Suprapubic skin (tissue), 4 donors: ENCODE measurements around the gene JAZF1. TPM values are rescaled to one million over a fixed set of nuclear protein-coding genes. Genes with fewer than 3 reads are reported as not detected.

Experiments
- DNase-seq, 2 donors: peaks; one replicate each; pipeline ENCODE4 v3.0.0-alpha.2; 2019; ENCODE audit warnings: low spot score in 2 of 2
- H3K27ac ChIP-seq: fragments of 200-600 bp; sonication (generic); one replicate; pipeline ENCODE4 v1.5.1; 2019
- H3K27me3 ChIP-seq: fragments of 200-600 bp; sonication (generic); one replicate; pipeline ENCODE4 v1.5.1; 2019
- H3K36me3 ChIP-seq: fragments of 200-600 bp; sonication (generic); one replicate; pipeline ENCODE4 v1.5.1; 2019
- H3K4me1 ChIP-seq: fragments of 200-600 bp; sonication (generic); one replicate; pipeline ENCODE4 v1.5.1; 2019
- H3K4me3 ChIP-seq: fragments of 200-600 bp; sonication (generic); one replicate; pipeline ENCODE4 v1.5.1; 2019; ENCODE audit warnings: mild to moderate bottlenecking
- H3K9me3 ChIP-seq: fragments of 200-600 bp; sonication (generic); one replicate; pipeline ENCODE4 v1.5.1; 2019
- EP300 ChIP-seq: sonication (generic); formaldehyde crosslinking; IDR thresholded peaks from one replicate; pipeline ENCODE4 v1.6.1; 2017; ENCODE audit warnings: antibody characterized with exemption
- POLR2A ChIP-seq, 2 donors: fragments of 450-650 bp; IDR thresholded peaks; one replicate each; pipeline ENCODE4 v1.6.1; 2017; ENCODE audit warnings: antibody characterized with exemption in 2 of 2, mild to moderate bottlenecking in 2 of 2, moderate library complexity in 2 of 2
- POLR2AphosphoS5 ChIP-seq, 3 donors: sonication (generic); formaldehyde crosslinking; IDR thresholded peaks; one replicate each; pipeline ENCODE4 v1.6.1; 2017; ENCODE audit warnings: antibody characterized with exemption in 3 of 3
- WGBS: methylation state at CpG from one replicate; pipeline ENCODE4 v1.1.5; 2018; 5-methylcytosine and 5-hydroxymethylcytosine counted together
- total RNA-seq, 4 donors: library from RNA; depleted of rRNA; stranded (reverse); fragments of >200 nt; gene quantifications; one replicate each; pipeline ENCODE4 v1.1.0, GENCODE V29; 2016
- TF ChIP-seq, protein P1 (sequence below), 2 donors: fragments of 200-600 bp in 1 of 2; fragments of 450-650 bp in 1 of 2; sonication (generic) in 1 of 2; IDR thresholded peaks; one replicate each; pipeline ENCODE4 v1.5.1; 2016 to 2019; ENCODE audit warnings: antibody characterized with exemption in 2 of 2, mild to moderate bottlenecking in 1 of 2, moderate library complexity in 1 of 2

Gene JAZF1
- total RNA-seq, 4 donors from 2014 or later = 5.0 to 8.4 (median 7.4) TPM

DNA sequence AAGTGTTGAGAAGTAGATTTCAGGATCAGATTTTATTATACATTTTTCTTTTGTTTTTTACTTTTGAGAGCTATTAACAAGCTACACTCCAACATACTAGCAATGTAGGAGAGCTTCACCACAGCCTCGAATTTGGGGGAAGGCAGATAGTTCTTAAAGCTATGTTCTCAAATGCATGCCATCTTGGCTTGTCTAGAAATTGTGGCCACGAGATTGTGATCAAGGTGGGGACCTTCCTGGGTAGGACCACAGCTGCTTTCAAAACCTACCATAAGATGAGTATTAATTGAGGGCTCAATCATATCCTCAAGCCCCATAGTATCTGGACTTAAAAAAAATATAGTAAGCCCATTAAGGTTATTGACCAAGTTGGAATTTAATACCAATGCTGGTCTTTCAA, 27.9 kb upstream of the JAZF1 start:
- no peaks in the 10 kb centered on the region for H3K9me3 ChIP-seq
- TF ChIP-seq POLR2A (IDR thresholded peaks at IDR 0.05) = no peak
- no peaks in the 10 kb centered on the region for H3K4me1 ChIP-seq
- no peak overlapping the region for H3K4me3 ChIP-seq
- whole genome bisulfite sequencing = 76% methylated on average over 2 of the region's 2 CpGs
- H3K27ac ChIP-seq = no peak overlapping the region
- no peaks in the 10 kb centered on the region for H3K36me3 ChIP-seq
- H3K27me3 ChIP-seq = no peaks in the 10 kb centered on the region
- DNase-seq = no peak

DNA sequence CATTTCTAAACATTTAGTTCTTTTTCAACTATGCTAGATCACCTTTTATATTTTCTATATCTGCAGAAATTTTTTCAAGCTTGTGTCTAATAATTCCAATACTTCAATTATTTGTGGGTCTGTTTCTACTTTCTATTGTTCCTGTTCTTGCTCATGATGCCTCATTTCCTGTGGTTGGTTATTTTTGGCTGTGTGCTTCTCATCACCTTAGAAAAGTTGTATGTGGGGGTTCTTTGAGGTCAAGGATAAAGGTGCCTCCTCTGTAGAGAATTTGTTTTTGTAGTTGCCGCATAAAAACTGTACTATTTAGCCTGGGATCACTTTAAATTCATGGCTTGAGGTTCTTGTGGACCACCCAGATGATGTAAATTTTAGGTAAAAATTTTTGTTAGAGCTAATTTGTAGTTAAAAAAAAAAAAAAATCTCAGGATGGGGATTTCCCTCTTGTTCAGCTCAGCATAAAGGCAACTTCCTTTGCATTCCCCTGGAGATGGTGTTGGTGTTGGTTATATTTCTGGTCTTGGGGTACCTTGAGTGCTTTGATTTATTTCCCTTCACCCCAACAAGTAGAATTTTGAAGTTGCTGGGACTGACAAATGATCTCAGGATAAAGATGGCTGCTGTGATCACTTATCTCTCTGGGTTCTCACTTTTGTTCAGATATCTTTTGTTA, 27.0 kb upstream of the JAZF1 start:
- Histone ChIP-seq H3K9me3 (no peaks in the 10 kb centered on the region), H3K4me1 (no peaks in the 10 kb centered on the region), H3K4me3 (no peak overlapping the region), H3K27me3 (no peaks in the 10 kb centered on the region), H3K27ac (no peak overlapping the region), H3K36me3 (no peaks in the 10 kb centered on the region)
- no peak for TF ChIP-seq POLR2AphosphoS5 (IDR thresholded peaks at IDR 0.05)
- TF ChIP-seq, protein P1, sequence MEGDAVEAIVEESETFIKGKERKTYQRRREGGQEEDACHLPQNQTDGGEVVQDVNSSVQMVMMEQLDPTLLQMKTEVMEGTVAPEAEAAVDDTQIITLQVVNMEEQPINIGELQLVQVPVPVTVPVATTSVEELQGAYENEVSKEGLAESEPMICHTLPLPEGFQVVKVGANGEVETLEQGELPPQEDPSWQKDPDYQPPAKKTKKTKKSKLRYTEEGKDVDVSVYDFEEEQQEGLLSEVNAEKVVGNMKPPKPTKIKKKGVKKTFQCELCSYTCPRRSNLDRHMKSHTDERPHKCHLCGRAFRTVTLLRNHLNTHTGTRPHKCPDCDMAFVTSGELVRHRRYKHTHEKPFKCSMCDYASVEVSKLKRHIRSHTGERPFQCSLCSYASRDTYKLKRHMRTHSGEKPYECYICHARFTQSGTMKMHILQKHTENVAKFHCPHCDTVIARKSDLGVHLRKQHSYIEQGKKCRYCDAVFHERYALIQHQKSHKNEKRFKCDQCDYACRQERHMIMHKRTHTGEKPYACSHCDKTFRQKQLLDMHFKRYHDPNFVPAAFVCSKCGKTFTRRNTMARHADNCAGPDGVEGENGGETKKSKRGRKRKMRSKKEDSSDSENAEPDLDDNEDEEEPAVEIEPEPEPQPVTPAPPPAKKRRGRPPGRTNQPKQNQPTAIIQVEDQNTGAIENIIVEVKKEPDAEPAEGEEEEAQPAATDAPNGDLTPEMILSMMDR (IDR thresholded peaks at IDR 0.05) = no peak
- no peak for TF ChIP-seq EP300
- TF ChIP-seq POLR2A (IDR thresholded peaks at IDR 0.05) = no peak
- WGBS = 70% methylated on average over 1 of the region's 1 CpG
- DNase-seq = no peak

DNA sequence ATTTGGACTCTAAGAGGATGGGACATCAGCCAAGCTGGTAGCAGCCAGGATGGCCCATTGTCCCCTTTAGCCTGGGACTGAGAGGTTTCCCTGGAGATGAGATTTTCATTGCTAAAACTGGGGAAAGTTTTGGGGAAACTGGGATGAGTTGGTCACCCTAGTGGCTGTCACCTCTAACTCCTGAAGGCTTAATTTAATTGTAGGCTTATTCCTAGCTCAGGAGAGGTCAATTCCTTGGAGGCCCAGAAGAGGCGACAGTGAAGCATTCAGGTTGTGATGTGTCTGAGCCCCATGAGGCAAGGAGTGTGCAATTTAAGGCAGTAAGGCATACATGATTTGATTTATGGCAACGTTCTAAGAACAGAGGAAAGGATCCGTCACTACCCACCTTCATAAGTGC, 24.9 kb upstream of the JAZF1 start:
- TF ChIP-seq EP300 (no peak), POLR2AphosphoS5 (IDR thresholded peaks at IDR 0.05) (no peak), POLR2A (IDR thresholded peaks at IDR 0.05) (no peak)
- TF ChIP-seq, protein P1 (IDR thresholded peaks at IDR 0.05) = no peak
- H3K9me3 ChIP-seq = no peaks in the 10 kb centered on the region
- WGBS = 86% methylated on average over 3 of the region's 3 CpGs
- no peaks in the 10 kb centered on the region for H3K27me3 ChIP-seq
- DNase-seq = no peak
- no peaks in the 10 kb centered on the region for H3K4me1 ChIP-seq
- H3K4me3 ChIP-seq = no peak overlapping the region
- H3K36me3 ChIP-seq = no peaks in the 10 kb centered on the region
- H3K27ac ChIP-seq = no peak overlapping the region

DNA sequence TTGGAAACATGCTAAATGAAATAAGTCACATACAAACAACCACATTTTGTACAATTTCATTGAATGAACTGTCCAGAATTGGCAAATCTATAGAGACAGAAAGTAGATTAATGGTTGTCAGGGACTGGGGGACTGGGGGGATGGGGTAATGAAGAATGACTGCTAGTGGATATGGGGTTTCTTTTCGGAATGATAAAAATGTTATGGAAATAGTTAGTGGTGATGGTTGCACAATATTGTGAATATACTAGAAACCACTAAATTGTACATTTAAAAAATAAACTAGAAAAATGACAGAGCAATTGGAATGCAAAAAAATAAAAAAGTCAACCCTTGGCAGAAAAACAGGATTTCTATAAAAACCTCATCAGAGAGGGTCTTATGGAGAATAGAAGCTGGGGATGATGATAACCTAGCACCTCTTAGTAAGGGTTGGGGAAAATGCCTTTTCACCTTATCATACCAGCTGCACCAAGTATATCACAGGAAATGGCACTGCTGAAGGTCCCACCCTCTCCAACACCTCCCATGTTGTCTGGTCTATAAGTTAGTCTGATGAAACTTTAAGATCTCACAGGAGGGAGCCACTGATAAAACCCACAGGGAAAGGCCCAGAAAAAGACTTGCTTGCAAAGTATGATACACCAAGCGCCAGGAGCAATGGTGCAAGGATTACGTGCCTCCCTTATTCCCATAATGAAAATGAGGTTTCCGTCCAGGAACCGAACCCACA, 23.1 kb upstream of the JAZF1 start:
- TF ChIP-seq POLR2AphosphoS5 (IDR thresholded peaks at IDR 0.05) (no peak), POLR2A (IDR thresholded peaks at IDR 0.05) (no peak), EP300 (no peak)
- TF ChIP-seq, protein P1 (IDR thresholded peaks at IDR 0.05) = no peak
- Histone ChIP-seq H3K36me3 (no peaks in the 10 kb centered on the region), H3K4me3 (no peak overlapping the region), H3K4me1 (no peaks in the 10 kb centered on the region), H3K27ac (no peak overlapping the region), H3K27me3 (no peaks in the 10 kb centered on the region), H3K9me3 (no peaks in the 10 kb centered on the region)
- DNase-seq = no peak
- 92% methylated on average over 5 of the region's 5 CpGs for WGBS

DNA sequence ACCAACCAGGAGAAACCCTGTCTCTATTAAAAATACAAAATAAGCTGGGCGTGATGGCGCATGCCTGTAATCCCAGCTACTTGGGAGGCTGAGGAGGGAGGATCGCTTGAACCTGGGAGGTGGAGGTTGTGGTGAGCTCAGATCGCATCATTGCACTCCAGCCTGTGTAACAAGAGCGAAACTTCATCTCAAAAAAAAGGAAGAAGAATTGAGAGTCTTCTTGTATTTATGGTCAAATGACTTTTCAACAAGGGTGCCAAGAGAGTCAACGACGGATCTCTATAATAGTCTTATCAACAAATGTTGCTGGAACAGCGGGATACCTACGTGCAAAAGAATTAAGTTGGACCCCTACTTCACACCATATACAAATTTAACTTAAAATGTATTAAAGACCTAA, 21.6 kb upstream of the JAZF1 start:
- Histone ChIP-seq H3K4me1 (no peaks in the 10 kb centered on the region), H3K27ac (no peak overlapping the region), H3K36me3 (no peaks in the 10 kb centered on the region), H3K4me3 (no peak overlapping the region), H3K27me3 (no peaks in the 10 kb centered on the region), H3K9me3 (no peaks in the 10 kb centered on the region)
- DNase-seq = no peak
- WGBS = 98% methylated on average over 9 of the region's 9 CpGs
- TF ChIP-seq EP300 (no peak), POLR2A (IDR thresholded peaks at IDR 0.05) (no peak), POLR2AphosphoS5 (IDR thresholded peaks at IDR 0.05) (no peak)
- TF ChIP-seq, protein P1 (IDR thresholded peaks at IDR 0.05) = no peak
